Ascending aorta (tissue), 2 donors: ENCODE measurements around the gene MSH6. TPM values are rescaled to one million over a fixed set of nuclear protein-coding genes. Genes with fewer than 3 reads are reported as not detected.
A peak's percentile ranks its signal among the peaks of the same experiment; 100 is the strongest.

Experiments used
- DNase-seq, 2 donors: peaks; one replicate each; pipeline ENCODE4 v3.0.0-alpha.2; 2019; ENCODE audit warnings: low spot score in 2 of 2
- H3K27ac ChIP-seq, 2 donors: fragments of 200-600 bp; sonication (generic); one replicate each; pipeline ENCODE4 v1.5.1; 2016 to 2017; ENCODE audit warnings: mild to moderate bottlenecking in 1 of 2
- H3K27me3 ChIP-seq: fragments of 200-600 bp; sonication (generic); one replicate; pipeline ENCODE4 v1.5.1; 2017
- H3K36me3 ChIP-seq, 2 donors: fragments of 200-600 bp; sonication (generic); one replicate each; pipeline ENCODE4 v1.5.1; 2016
- H3K4me1 ChIP-seq, 2 donors: fragments of 200-600 bp; sonication (generic); one replicate each; pipeline ENCODE4 v1.5.1; 2016 to 2017; ENCODE audit warnings: mild to moderate bottlenecking in 1 of 2
- H3K4me3 ChIP-seq, 2 donors: fragments of 200-600 bp; sonication (generic); one replicate each; pipeline ENCODE4 v1.5.1; 2016 to 2017; ENCODE audit warnings: mild to moderate bottlenecking in 1 of 2
- H3K9me3 ChIP-seq, 2 donors: fragments of 200-600 bp; sonication (generic); one replicate each; pipeline ENCODE4 v1.5.1; 2016
- CTCF ChIP-seq, 3 experiments: fragments of 200-600 bp in 2 of 3; fragments of 450-650 bp in 1 of 3; sonication (generic) in 2 of 3; IDR thresholded peaks; one replicate each; pipeline ENCODE4 v1.5.1; 2016 to 2019; ENCODE audit warnings: antibody characterized with exemption in 3 of 3, mild to moderate bottlenecking in 1 of 3, moderate library complexity in 1 of 3
- intact Hi-C: fragments of 100-400 bp; cut with DNase I; formaldehyde crosslinking; loops from one replicate; pipeline ENCODE4 v1.15.1; 2023
- total RNA-seq: library from RNA; depleted of rRNA; stranded (reverse); fragments of >200 nt; gene quantifications from one replicate; pipeline ENCODE4 v1.1.0, GENCODE V29; 2016

MSH6 gene
- total RNA-seq, 1 donor from 2014 or later, result 11.8 TPM

- peak overlapping the region in 1 of 2 donors; percentile 26 for H3K4me3 ChIP-seq
- TF ChIP-seq CTCF (IDR thresholded peaks at IDR 0.05), result peak; percentile 92 to 99 (median 99)
- H3K27ac ChIP-seq, result no peak overlapping the region
- no peaks in the 10 kb centered on the region for H3K27me3 ChIP-seq
- peaks cover 0 to 5% of the 10 kb centered on the region in 2 donors for H3K4me1 ChIP-seq
- peak in 1 of 2 donors; percentile 79 for DNase-seq
- H3K36me3 ChIP-seq, result no peaks in the 10 kb centered on the region
- H3K9me3 ChIP-seq, result no peaks in the 10 kb centered on the region
- intact Hi-C loops, result loop anchor here (1.0 to 5.0 kb wide), 3 partner anchors 330 to 431 kb away; no protein-coding TSS in a partner anchor
Measured at GRCh38 chr2:47767880-47768609, 14.9 kb upstream of the MSH6 start.

DNA sequence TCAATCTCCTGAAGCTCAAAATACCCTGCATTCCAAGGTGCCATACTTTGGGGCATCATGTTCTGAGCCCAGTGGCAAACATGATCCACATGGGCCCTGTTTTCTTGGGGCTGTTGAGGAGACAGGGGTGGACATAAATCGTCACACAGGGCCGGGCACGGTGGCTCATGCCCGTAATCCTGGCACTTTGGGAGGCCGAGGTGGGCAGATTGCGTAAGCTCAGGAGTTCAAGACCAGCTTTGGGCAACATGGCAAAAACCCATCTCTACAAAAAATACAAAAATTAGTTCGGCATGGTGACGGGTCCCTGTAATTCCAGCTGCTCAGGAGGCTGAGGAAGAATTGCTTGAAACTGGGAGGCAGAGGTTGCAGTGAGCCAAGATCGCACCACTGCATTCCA lies 13.6 kb upstream of the MSH6 start:
- DNase-seq, result no peak
- Histone ChIP-seq H3K4me3 (no peak overlapping the region), H3K4me1 (peaks cover 0 to 5% of the 10 kb centered on the region in 2 donors)

GRCh38 chr2:47771211-47771610 lies 11.7 kb upstream of the MSH6 start:
- TF ChIP-seq CTCF (IDR thresholded peaks at IDR 0.05), result no peak
- intact Hi-C loops, result no loop called here
- Histone ChIP-seq H3K27me3 (no peaks in the 10 kb centered on the region), H3K9me3 (no peaks in the 10 kb centered on the region), H3K27ac (no peak overlapping the region), H3K4me1 (peaks cover 0 to 5% of the 10 kb centered on the region in 2 donors), H3K4me3 (no peak overlapping the region), H3K36me3 (no peaks in the 10 kb centered on the region)
- no peak for DNase-seq

More for the DNA sequence above, 13.6 kb upstream of the MSH6 start:
- no peak for TF ChIP-seq CTCF (IDR thresholded peaks at IDR 0.05)
- H3K27ac ChIP-seq, result no peak overlapping the region
- no peaks in the 10 kb centered on the region for H3K36me3 ChIP-seq
- no peaks in the 10 kb centered on the region for H3K27me3 ChIP-seq
- intact Hi-C loops, result loop anchor here (5.0 kb wide), 2 partner anchors 338 to 432 kb away; no protein-coding TSS in a partner anchor
- no peaks in the 10 kb centered on the region for H3K9me3 ChIP-seq

DNA sequence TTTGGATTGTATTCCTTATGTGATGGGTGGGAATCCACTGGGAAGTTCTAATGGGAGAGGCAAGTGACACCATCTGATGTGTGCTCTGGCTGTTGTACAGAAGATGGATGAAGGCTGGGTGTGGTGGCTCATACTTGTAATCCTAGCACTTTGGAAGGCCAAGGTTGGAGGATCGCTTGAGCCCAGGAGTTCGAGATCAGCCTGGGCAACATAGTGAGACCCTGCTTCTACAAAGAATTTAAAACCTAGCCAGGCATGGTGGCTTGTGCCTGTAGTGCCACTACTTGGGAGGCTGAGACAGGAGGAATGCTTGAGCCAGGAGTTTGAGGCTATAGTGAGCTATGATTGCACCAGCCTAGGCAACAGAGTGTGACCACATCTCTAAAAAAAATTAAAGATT lies 10.6 kb upstream of the MSH6 start:
- H3K9me3 ChIP-seq, result no peaks in the 10 kb centered on the region
- no peaks in the 10 kb centered on the region for H3K36me3 ChIP-seq
- intact Hi-C loops, result no loop called here
- DNase-seq, result no peak
- H3K27me3 ChIP-seq, result no peaks in the 10 kb centered on the region
- no peak overlapping the region for H3K27ac ChIP-seq
- H3K4me3 ChIP-seq, result no peak overlapping the region
- TF ChIP-seq CTCF (IDR thresholded peaks at IDR 0.05), result no peak
- H3K4me1 ChIP-seq, result peaks cover 0 to 8% of the 10 kb centered on the region in 2 donors

DNA sequence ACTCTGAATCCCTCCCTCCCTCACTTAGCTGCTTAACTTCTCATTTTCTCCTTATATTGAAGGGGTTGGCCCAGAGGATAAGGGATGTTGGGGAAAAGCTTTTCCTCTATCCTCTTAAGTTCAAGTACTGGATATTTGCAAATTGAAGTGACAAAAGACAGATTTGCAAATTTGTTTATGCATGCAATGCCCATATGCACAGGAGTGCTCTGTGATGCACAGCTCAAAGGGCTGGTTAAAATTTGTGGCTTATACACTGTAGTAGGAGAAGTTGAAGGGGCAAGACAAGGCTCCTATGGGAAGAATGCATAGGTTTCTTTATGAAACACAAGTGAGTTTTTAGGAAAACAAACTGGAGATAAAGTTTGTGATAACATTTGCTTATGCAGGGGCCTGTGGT lies 8.4 kb upstream of the MSH6 start:
- H3K36me3 ChIP-seq, result no peaks in the 10 kb centered on the region
- no peak for TF ChIP-seq CTCF (IDR thresholded peaks at IDR 0.05)
- H3K9me3 ChIP-seq, result no peaks in the 10 kb centered on the region
- no peaks in the 10 kb centered on the region for H3K27me3 ChIP-seq
- H3K27ac ChIP-seq, result no peak overlapping the region
- peaks cover 0 to 3% of the 10 kb centered on the region in 2 donors for H3K4me1 ChIP-seq
- H3K4me3 ChIP-seq, result no peak overlapping the region
- intact Hi-C loops, result no loop called here
- no peak for DNase-seq
